Left lung (tissue), 10 donors: Measurements from ENCODE around the gene GRM1. TPM values are rescaled to one million over a fixed set of nuclear protein-coding genes. Genes with fewer than 3 reads are reported as not detected.

ENCODE experiments used
- ATAC-seq: fragments of 200-7000 bp; cut with Tn5 transposase; one replicate; pipeline ENCODE4 v1.9.1; 2020; ENCODE audit warnings: moderate library complexity
- DNase-seq, 4 donors: peaks; one replicate each; pipeline ENCODE4 v3.0.0-alpha.2; 2013 to 2020
- H3K27ac ChIP-seq, 2 donors: fragments of 200-600 bp; sonication (generic) in 1 of 2; one replicate each; pipeline versions ENCODE4 v1.5.0 to v1.8.0; 2020 to 2021
- H3K27me3 ChIP-seq, 2 donors: fragments of 200-600 bp; sonication (generic) in 1 of 2; one replicate each; pipeline versions ENCODE4 v1.5.0 to v1.8.0; 2020 to 2021
- H3K36me3 ChIP-seq, 2 donors: fragments of 200-600 bp; sonication (generic) in 1 of 2; one replicate each; pipeline versions ENCODE4 v1.5.0 to v1.8.0; 2020 to 2021
- H3K4me1 ChIP-seq, 2 donors: fragments of 200-600 bp; one replicate each; pipeline ENCODE4 v1.8.0; 2021
- H3K4me3 ChIP-seq, 2 donors: fragments of 200-600 bp; sonication (generic) in 1 of 2; one replicate each; pipeline versions ENCODE4 v1.5.0 to v1.8.0; 2020 to 2021; ENCODE audit warnings: mild to moderate bottlenecking in 1 of 2
- H3K9me3 ChIP-seq, 2 donors: fragments of 200-600 bp; sonication (generic) in 1 of 2; one replicate each; pipeline versions ENCODE4 v1.5.0 to v1.8.0; 2020 to 2021
- CTCF ChIP-seq, 2 donors: fragments of 200-600 bp; sonication (generic) in 1 of 2; IDR thresholded peaks; one replicate each; pipeline versions ENCODE4 v1.5.0 to v1.8.0; 2021; ENCODE audit warnings: antibody characterized with exemption in 2 of 2
- intact Hi-C, 2 donors: fragments of 100-400 bp; cut with DNase I; formaldehyde crosslinking; loops; one replicate each; pipeline versions ENCODE4 v1.11.2 to v1.14.2; 2022
- polyA plus RNA-seq, 6 donors: library from polyadenylated mRNA; unstranded; fragments of 120-200 nt; gene quantifications; one replicate each; pipeline ENCODE4 v1.2.1, GENCODE V29; 2013; ENCODE audit not compliant: insufficient read length in 6 of 6
- total RNA-seq, 2 donors: library from RNA; stranded (reverse); fragmentation: NEBNext Ultra II Directional; extraction: Animal tissue kit (Norgen Biotek cat#: 25700); gene quantifications; one replicate each; pipeline ENCODE4 v1.2.1, GENCODE V29; 2021
- donor health status: DM: no; HTN: yes; CAD: no.
- donor health status: DM: no; HTN: no; CAD: no.

GRM1 gene
- total and polyA plus RNA-seq, 8 donors, result 0.04 to 0.10 (median 0.07) TPM; not detected in 1

DNA sequence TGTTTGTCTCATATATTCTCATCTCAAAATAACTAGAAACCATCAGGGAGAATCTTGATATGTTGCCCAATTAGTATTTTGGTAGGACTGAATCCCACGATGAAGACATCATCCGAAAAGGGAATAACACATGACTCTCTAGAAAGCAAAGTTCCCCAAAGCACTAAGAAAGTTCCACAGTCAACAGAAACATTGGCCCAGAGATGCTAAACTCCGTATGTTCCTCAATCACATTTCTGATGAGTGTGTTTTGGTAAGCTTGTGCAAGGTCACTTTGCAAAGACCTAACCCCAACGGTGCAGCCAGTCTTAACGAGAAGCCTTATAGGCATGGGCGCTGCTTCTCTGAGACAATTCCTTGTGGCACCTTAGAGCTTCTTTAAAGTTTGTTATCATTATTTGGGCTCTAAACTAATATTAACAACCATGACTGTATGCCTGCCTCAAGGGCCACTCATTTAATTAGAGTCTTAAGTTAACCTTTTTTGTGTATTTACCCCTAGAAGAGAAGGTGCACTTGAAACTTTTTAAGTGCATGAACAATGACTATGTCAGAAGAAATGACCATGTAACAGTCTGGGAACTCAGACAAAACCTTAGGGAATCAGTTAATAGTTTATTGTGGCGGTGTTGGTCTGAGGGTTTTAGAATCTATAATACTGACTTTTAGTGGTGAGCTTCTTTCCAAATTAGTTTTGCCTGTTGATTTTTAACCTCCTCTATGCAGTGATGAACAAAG is 312.8 kb downstream of the GRM1 start:
- ATAC-seq (peak; percentile 75), DNase-seq (no peak)
- no peaks in the 10 kb centered on the region for H3K9me3 ChIP-seq
- intact Hi-C loops, result no loop called here
- TF ChIP-seq CTCF (IDR thresholded peaks at IDR 0.05), result no peak
- H3K4me1 ChIP-seq, result peaks cover 0 to 5% of the 10 kb centered on the region in 2 donors
- no peaks in the 10 kb centered on the region for H3K36me3 ChIP-seq
- no peaks in the 10 kb centered on the region for H3K27me3 ChIP-seq
- H3K27ac ChIP-seq, result no peak overlapping the region
- no peak overlapping the region for H3K4me3 ChIP-seq

DNA sequence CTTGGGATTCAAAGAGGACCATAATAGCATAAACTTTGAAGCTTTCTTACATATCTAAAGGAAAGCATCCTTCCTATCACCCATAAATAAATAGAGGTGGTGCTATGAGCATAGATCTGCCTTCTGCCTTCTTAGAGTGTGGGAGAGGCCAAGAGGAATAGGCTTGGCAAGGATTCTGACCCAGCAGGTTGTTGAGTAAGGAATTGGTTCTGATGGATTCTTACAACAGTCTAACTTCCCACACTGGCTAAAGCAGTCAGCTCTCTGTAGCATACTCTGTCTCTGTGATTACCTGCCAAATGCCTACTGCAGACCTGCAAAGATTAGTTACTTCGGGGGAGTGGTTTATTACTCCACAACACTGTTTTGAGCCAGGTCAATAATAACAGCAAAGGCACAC is 316.7 kb downstream of the GRM1 start:
- no peaks in the 10 kb centered on the region for H3K9me3 ChIP-seq
- TF ChIP-seq CTCF (IDR thresholded peaks at IDR 0.05), result no peak
- no peaks in the 10 kb centered on the region for H3K4me1 ChIP-seq
- H3K27ac ChIP-seq, result no peak overlapping the region
- intact Hi-C loops, result no loop called here
- H3K27me3 ChIP-seq, result no peaks in the 10 kb centered on the region
- no peak for ATAC-seq
- DNase-seq, result no peak
- no peak overlapping the region for H3K4me3 ChIP-seq
- H3K36me3 ChIP-seq, result no peaks in the 10 kb centered on the region

DNA sequence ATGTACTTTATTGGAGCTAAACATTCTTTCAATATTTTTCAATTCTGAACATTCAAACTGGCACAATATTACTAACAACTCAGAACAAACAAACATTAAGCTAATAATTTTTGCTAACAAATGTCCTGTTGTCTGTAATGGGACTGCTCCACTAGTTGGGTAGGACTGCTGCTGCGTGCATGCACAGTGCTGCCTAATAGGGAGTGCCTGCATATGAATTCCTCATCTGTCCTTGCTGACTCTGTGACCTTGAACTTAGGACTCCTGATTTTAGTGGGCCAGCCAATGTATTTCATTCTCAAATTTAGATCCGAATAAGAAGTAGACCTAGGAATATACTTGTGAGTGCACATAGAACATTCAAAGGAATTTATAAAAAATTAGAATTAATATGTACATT is 318.2 kb downstream of the GRM1 start:
- TF ChIP-seq CTCF (IDR thresholded peaks at IDR 0.05), result no peak

DNA sequence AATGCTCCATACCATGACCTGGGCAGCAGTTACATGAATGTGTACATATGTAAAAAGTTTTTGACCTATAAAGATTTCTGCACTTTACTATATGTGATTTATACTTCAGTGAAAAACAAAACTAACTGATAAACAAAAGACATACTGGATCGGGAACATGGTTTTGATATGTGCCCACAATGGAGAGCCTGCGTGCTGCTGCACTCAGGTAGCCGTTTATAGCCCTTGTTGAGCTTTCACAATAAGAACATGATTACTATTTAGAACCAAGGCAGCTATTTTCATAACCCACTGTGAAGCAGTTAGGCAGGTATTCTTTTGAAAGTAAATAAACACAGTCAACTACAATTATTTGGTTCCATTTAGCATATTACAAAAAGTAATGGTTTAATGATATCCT is 318.8 kb downstream of the GRM1 start:
- DNase-seq, result no peak
- no peak for TF ChIP-seq CTCF (IDR thresholded peaks at IDR 0.05)
- Histone ChIP-seq H3K27ac (no peak overlapping the region), H3K27me3 (no peaks in the 10 kb centered on the region), H3K4me1 (no peaks in the 10 kb centered on the region), H3K36me3 (no peaks in the 10 kb centered on the region), H3K4me3 (no peak overlapping the region), H3K9me3 (no peaks in the 10 kb centered on the region)
- intact Hi-C loops, result no loop called here
- no peak for ATAC-seq

More for the DNA sequence above, 318.2 kb downstream of the GRM1 start:
- H3K4me3 ChIP-seq, result no peak overlapping the region
- DNase-seq (no peak), ATAC-seq (no peak)
- no peaks in the 10 kb centered on the region for H3K36me3 ChIP-seq
- H3K27ac ChIP-seq, result no peak overlapping the region
- no peaks in the 10 kb centered on the region for H3K27me3 ChIP-seq
- H3K9me3 ChIP-seq, result no peaks in the 10 kb centered on the region
- H3K4me1 ChIP-seq, result no peaks in the 10 kb centered on the region
- intact Hi-C loops, result no loop called here

DNA sequence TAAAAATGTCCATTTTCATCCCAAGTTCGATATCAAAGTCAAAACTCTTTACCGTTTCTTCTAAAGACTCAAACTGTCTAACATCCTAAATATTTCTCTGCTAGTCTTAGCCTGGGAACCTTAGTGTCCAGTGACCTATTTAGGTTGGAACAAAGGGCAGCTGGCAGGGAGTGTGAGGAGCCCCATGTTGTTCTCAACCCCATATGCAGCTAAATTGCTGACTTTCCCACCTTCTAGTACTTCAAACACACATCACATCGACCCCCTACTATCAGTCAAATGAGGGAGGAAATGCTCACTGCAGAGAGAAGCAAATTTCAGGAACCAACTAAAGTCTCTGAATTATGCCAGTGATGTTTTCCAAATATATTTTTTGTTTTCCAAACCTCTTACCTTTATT is 322.2 kb downstream of the GRM1 start:
- no peak for ATAC-seq
- intact Hi-C loops, result no loop called here

More for the DNA sequence above, 322.2 kb downstream of the GRM1 start:
- no peak for DNase-seq
- no peak overlapping the region for H3K4me3 ChIP-seq
- H3K4me1 ChIP-seq, result peaks cover 0 to 3% of the 10 kb centered on the region in 2 donors
- no peak overlapping the region for H3K27ac ChIP-seq
- H3K36me3 ChIP-seq, result no peaks in the 10 kb centered on the region
- H3K9me3 ChIP-seq, result no peaks in the 10 kb centered on the region
- no peaks in the 10 kb centered on the region for H3K27me3 ChIP-seq
- TF ChIP-seq CTCF (IDR thresholded peaks at IDR 0.05), result no peak
